Thoracic aorta (tissue), 2 donors: ENCODE data around the gene MTX3. TPM values are rescaled to one million over a fixed set of nuclear protein-coding genes. Genes with fewer than 3 reads are reported as not detected.

Source experiments
- ATAC-seq: fragments of 150-250 bp; one replicate; pipeline ENCODE4 v1.8.0; 2017; ENCODE audit warnings: low read depth; ENCODE audit not compliant: insufficient number of reproducible peaks, low FRiP score
- DNase-seq: peaks from one replicate; pipeline ENCODE4 v3.0.0-alpha.2; 2020; ENCODE audit warnings: low spot score
- H3K27ac ChIP-seq, 2 donors: fragments of 200-600 bp; sonication (generic); 1 replicate in 1 of 2; 2 replicates in 1 of 2; pipeline ENCODE4 v1.5.1; 2016; ENCODE audit warnings: mild to moderate bottlenecking in 2 of 2, moderate library complexity in 2 of 2
- H3K27me3 ChIP-seq: fragments of 200-600 bp; sonication (generic); replicated peaks from 2 replicates; pipeline ENCODE4 v1.6.0; 2016; ENCODE audit warnings: mild to moderate bottlenecking; ENCODE audit not compliant: insufficient read depth
- H3K36me3 ChIP-seq: fragments of 200-600 bp; sonication (generic); one replicate; pipeline ENCODE4 v1.5.1; 2016
- H3K4me1 ChIP-seq, 2 donors: fragments of 200-600 bp; sonication (generic); 1 replicate in 1 of 2; 2 replicates in 1 of 2; pipeline versions ENCODE4 v1.5.1 to v1.6.0; 2016; ENCODE audit warnings: low read depth in 2 of 2, mild to moderate bottlenecking in 1 of 2; ENCODE audit not compliant: control insufficient read depth in 1 of 2
- H3K4me3 ChIP-seq: fragments of 200-600 bp; sonication (generic); 2 replicates; pipeline ENCODE4 v1.5.1; 2016; ENCODE audit warnings: mild to moderate bottlenecking
- H3K9me3 ChIP-seq: fragments of 200-600 bp; sonication (generic); 2 replicates; pipeline ENCODE4 v1.5.1; 2016
- CTCF ChIP-seq: fragments of 200-600 bp; sonication (generic); IDR thresholded peaks from one replicate; pipeline ENCODE4 v1.5.1; 2019; ENCODE audit warnings: antibody characterized with exemption
- total RNA-seq, 2 donors: library from RNA; depleted of rRNA; stranded (reverse); fragments of >200 nt; gene quantifications; one replicate each; pipeline versions ENCODE4 v1.1.0 to v1.2.3, GENCODE V29; 2016

MTX3 gene
- total RNA-seq, 2 donors from 2014 or later: 12.3 to 16.7 TPM

GRCh38 chr5:79936646-79937216 is 54.3 kb downstream of the MTX3 start:
- H3K27ac ChIP-seq: no peak overlapping the region

GRCh38 chr5:79936002-79936645 is 54.9 kb downstream of the MTX3 start:
- Histone ChIP-seq H3K36me3 (no peaks in the 10 kb centered on the region), H3K9me3 (no peaks in the 10 kb centered on the region), H3K4me1 (no peaks in the 10 kb centered on the region), H3K27me3 (no peaks in the 10 kb centered on the region), H3K27ac (no peak overlapping the region), H3K4me3 (no peak overlapping the region)
- no peak for TF ChIP-seq CTCF
- DNase-seq: no peak
- no peak for ATAC-seq

More at GRCh38 chr5:79936646-79937216, 54.3 kb downstream of the MTX3 start:
- H3K9me3 ChIP-seq: no peaks in the 10 kb centered on the region
- no peak for DNase-seq
- no peak for ATAC-seq
- no peaks in the 10 kb centered on the region for H3K4me1 ChIP-seq
- no peaks in the 10 kb centered on the region for H3K27me3 ChIP-seq
- no peak overlapping the region for H3K4me3 ChIP-seq
- H3K36me3 ChIP-seq: no peaks in the 10 kb centered on the region
- TF ChIP-seq CTCF: no peak

GRCh38 chr5:79934681-79935080 is 56.4 kb downstream of the MTX3 start:
- no peak overlapping the region for H3K4me3 ChIP-seq
- H3K27ac ChIP-seq: no peak overlapping the region
- H3K9me3 ChIP-seq: no peaks in the 10 kb centered on the region
- no peaks in the 10 kb centered on the region for H3K36me3 ChIP-seq
- DNase-seq: no peak
- H3K27me3 ChIP-seq: no peaks in the 10 kb centered on the region
- H3K4me1 ChIP-seq: no peaks in the 10 kb centered on the region
- TF ChIP-seq CTCF: no peak
- ATAC-seq: no peak

GRCh38 chr5:79932510-79933504 is 58.3 kb downstream of the MTX3 start:
- no peaks in the 10 kb centered on the region for H3K4me1 ChIP-seq
- H3K4me3 ChIP-seq: no peak overlapping the region
- ATAC-seq (no peak), DNase-seq (no peak)
- no peaks in the 10 kb centered on the region for H3K36me3 ChIP-seq
- H3K9me3 ChIP-seq: no peaks in the 10 kb centered on the region
- H3K27me3 ChIP-seq: no peaks in the 10 kb centered on the region
- no peak for TF ChIP-seq CTCF
- no peak overlapping the region for H3K27ac ChIP-seq

GRCh38 chr5:79931866-79932265 is 59.2 kb downstream of the MTX3 start:
- no peaks in the 10 kb centered on the region for H3K4me1 ChIP-seq
- no peaks in the 10 kb centered on the region for H3K9me3 ChIP-seq
- no peak for TF ChIP-seq CTCF
- H3K36me3 ChIP-seq: no peaks in the 10 kb centered on the region
- no peaks in the 10 kb centered on the region for H3K27me3 ChIP-seq
- no peak for ATAC-seq
- no peak for DNase-seq
- H3K27ac ChIP-seq: no peak overlapping the region
- no peak overlapping the region for H3K4me3 ChIP-seq
